DMS 273 (cell line): Measurements from ENCODE around the gene KCTD10.
"Not testable (repeated sequence)": the region's sequence is repeated elsewhere in the genome, so short reads cannot be mapped to it uniquely, and the experiment has no call there.

Source experiments
- DNase-seq: peaks from one replicate; lab custom pipeline; 2025; ENCODE audit not compliant: unreplicated experiment; lab: John Stamatoyannopoulos, UW

KCTD10 gene

GRCh38 chr12:109475121-109475520 lies 2.0 kb downstream of the KCTD10 start:
- DNase-seq: no peak

GRCh38 chr12:109473526-109474270 lies 3.4 kb downstream of the KCTD10 start:
- not testable (repeated sequence) for DNase-seq

- no peak for DNase-seq
Measured at GRCh38 chr12:109473006-109473405, 4.1 kb downstream of the KCTD10 start.

- no peak for DNase-seq
Measured at GRCh38 chr12:109469517-109469916, 7.6 kb downstream of the KCTD10 start.

GRCh38 chr12:109467978-109468676 lies 9.0 kb downstream of the KCTD10 start:
- no peak for DNase-seq

- DNase-seq: no peak
Measured at GRCh38 chr12:109466821-109467220, 10.3 kb downstream of the KCTD10 start.

DNA sequence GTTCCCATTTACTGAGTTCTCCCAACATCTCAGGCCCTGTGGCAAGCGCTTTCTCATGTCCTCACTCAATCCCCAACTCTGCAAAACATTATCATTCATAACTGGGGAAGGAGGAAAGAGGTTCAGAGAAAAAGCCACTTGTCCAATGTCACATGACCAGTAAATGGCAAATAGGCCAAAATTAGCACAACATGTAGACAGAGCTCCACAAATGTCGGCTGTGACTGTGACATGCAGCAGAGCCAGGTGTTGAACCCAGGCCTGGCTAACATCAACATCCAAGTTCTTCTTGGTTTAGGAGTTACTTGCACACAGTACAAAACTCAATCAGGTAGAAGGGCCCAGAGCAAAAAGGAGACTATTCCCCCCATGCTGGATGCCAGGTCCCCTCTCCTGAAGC lies 10.8 kb downstream of the KCTD10 start:
- DNase-seq: no peak

DNA sequence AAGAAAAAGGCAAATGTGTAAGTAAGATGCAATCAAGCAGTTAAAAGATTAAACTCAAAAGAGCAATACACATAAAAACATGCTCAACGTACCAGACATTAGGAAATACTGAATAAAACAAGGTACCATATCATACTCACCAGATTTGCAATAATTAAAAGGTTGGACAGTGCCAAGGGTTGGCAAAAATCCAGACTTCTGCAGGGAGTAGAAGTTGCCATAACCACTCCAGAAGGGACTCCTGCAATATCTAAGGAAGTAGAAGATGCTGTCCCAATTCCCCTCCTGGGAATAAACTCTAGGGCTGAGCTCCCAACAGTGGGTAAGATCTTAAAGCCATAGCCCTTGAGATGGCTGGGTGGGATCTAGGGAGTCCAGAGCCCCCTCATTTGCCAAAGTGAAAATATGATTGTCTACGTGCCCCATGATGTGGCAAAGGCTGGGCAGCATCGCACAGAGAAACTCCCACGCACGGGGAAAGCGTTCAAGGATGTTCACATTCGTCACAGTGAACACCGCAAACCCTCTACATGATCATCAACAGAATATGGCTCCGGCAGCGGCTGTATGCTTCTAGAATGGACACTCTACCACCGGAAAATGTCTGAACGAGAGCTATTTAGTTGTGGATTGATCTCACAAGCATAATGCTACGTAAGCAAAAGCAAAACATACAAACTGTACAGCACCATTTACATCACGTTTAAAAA lies 12.3 kb downstream of the KCTD10 start:
- DNase-seq: peak; percentile 23

DNA sequence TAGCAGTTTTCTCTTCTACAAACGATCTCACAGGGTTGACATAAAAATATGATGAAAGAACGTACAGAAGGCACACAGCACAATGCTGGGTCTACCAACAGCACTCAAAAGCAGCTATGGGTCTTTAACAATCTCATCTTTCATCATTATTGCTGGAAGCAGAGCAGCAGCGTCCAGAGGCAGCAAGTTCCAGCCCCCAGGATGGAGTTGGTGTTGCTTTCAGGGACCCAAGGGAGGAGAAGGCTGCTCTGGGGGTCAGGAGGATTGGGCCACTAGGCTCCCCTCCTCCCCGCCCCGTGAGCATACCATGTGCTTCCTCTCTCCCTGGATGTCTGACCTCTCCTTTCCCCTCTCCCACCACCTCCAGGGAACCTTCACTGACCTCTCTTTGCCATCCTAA lies 13.3 kb downstream of the KCTD10 start:
- no peak for DNase-seq

GRCh38 chr12:109462868-109463692 lies 14.0 kb downstream of the KCTD10 start:
- DNase-seq: no peak

DNA sequence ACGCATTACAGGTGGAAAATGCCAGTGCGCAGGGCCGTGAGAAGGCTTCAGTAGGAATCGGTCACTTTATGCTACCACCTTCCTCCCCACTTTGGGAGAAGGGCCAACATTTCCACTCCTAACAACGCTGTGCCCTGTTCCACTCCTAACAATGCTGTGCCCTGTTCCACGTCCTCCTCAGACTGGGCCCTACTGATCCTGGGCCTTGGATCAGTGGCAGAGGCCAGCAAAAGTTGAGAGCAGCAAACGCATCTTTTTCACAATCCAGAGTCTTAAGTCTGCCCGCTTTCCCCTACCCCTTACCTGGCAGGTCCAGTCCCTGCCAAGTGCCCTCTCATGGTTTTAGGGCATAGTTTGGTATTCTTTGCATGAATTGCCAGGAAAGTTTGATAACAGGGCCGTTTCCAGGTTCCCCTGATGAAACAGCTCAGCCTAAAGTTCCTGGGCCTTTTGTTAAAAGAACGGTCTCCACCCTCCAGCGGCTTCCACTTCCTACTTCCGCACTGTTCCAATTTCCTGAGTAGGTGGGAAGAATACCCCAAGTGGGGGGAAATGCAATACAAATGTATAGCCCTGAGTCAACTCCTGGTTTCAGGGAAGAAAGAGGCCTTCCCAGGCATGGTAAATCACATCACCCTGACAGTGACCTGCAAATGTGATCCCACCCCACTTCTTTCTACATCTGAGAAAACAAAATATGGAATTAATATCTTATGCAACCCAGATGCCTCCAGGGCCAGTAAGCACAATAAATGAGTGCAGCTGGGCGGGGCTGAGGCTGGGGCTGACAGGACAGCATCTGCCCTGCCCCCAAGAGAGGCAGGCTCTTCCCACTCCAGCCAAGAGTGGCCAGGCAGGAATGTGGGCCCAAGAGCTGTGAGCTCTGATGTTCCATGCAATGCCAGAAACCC lies 15.0 kb downstream of the KCTD10 start:
- DNase-seq: no peak

- no peak for DNase-seq
Measured at GRCh38 chr12:109461049-109461845, 15.9 kb downstream of the KCTD10 start.

DNA sequence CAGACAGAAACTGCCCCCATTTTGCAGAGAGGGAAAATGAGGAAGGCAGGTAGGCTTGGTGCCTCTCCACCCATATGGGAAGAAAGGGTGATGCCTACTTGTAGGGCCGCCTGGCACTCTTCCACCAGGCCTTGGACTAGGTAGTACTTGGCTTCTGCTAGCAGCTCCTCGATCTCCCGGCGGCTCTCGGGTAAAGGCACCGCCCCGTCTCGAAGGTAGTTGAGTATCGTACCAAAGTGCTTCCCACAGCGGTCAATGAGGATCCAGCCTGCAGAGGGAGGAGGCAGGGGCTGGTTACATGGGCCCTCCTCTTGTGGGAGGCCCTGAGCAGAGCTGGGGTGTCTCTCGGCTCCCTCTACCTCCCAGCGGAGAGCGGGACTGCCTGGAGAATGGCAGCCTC lies 16.6 kb downstream of the KCTD10 start:
- no peak for DNase-seq

GRCh38 chr12:109459247-109459646 lies 17.9 kb downstream of the KCTD10 start:
- no peak for DNase-seq

GRCh38 chr12:109458771-109459208 lies 18.3 kb downstream of the KCTD10 start:
- DNase-seq: no peak

GRCh38 chr12:109458086-109458485 lies 19.0 kb downstream of the KCTD10 start:
- no peak for DNase-seq

DNA sequence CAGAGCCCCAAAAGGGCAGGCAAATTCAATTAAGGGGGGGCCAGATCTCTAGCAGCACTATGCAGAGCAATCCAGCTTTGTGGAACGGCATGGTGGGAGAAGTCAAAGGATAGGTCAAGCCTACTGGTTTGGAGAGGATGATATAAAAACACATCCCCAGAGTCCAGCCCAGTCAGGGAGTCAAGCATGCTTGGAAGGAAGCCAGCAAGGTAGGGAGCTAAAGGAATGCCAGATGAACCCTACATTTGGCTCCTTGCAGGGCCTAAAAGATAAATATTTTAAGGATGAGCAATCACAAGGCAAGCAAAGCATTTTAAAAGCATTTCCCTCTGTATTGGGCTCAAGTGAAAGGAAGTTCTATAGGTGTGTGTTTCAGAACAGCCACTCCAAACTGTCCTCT lies 21.4 kb downstream of the KCTD10 start:
- no peak for DNase-seq

- peak; percentile 85 for DNase-seq
Measured at GRCh38 chr12:109452489-109452888, 24.6 kb downstream of the KCTD10 start.

DNA sequence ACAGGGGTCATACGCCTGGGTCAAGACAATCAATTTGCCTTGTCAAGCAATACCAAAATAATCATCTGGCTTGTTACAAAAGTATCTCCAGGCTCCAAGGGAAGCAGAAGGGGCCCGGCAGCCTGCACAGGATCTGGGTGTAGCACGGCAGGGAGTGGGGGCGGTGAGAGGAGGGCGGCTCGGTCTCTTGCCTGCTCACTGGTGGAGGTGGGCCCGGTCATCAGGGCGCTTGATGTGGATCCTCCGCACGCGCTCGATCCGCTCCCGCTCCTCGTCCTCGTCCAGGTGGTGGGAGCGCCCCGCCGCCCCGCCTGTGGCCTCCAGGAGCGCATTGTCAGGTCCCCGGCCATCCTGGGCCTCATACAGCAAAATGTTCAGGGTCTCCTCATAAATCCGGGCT lies 25.7 kb downstream of the KCTD10 start:
- DNase-seq: no peak
